GM21576 (cell line): ENCODE measurements around the gene CPLX1.
"Not testable (repeated sequence)": the region's sequence is repeated elsewhere in the genome, so short reads cannot be mapped to it uniquely, and the experiment has no call there.

ENCODE experiments used
- ATAC-seq: cut with Tn5 transposase; IDR thresholded peaks from one replicate; pipeline ENCODE4 v1.9.1; 2021; ENCODE audit warnings: mild to moderate bottlenecking, moderate library complexity; ENCODE audit not compliant: unreplicated experiment

CPLX1 gene

DNA sequence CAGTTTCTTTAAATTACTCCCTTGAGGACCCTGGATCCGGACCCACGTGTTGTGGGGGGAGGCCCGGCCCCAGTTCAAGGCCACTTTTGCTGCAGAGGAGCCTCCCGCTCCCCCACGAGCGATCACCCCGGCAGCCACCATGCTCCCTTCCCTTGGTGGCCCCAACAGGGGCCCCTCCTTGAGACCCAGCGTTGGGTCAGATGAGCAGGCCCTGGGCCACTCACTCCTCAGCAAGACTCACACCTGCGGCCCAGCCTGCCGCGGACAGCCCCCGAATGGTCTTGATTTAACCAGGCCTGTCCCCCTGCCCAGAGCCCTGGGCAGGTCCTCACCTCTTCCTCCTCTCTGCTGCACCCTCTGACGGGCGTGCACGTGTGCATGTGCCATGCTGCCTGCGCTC, 4.3 kb downstream of the CPLX1 start:
- ATAC-seq, result no peak

DNA sequence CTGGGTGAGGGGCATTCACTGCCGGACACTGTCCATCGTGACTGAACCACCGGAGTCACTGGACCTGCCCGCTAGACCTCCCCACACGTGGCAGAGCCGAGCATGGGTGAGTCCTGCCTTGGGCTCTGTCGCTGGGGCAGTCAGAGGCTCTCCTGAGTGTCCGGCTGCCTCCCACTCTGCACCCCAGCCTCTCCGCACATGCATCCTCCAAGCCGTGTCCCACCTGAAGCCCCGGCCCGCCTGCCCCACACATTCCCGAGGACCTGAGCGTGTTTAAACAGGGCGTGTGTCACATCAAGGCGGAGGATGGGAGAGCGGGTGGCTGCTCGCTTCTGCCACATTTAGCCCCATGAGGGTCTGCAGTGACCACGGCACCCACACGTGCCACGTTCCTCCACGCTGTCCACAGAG, 4.7 kb downstream of the CPLX1 start:
- ATAC-seq, result no peak

- ATAC-seq, result no peak
Measured at GRCh38 chr4:820230-821172, 5.4 kb downstream of the CPLX1 start.

GRCh38 chr4:819401-820229, 6.3 kb downstream of the CPLX1 start:
- no peak for ATAC-seq

DNA sequence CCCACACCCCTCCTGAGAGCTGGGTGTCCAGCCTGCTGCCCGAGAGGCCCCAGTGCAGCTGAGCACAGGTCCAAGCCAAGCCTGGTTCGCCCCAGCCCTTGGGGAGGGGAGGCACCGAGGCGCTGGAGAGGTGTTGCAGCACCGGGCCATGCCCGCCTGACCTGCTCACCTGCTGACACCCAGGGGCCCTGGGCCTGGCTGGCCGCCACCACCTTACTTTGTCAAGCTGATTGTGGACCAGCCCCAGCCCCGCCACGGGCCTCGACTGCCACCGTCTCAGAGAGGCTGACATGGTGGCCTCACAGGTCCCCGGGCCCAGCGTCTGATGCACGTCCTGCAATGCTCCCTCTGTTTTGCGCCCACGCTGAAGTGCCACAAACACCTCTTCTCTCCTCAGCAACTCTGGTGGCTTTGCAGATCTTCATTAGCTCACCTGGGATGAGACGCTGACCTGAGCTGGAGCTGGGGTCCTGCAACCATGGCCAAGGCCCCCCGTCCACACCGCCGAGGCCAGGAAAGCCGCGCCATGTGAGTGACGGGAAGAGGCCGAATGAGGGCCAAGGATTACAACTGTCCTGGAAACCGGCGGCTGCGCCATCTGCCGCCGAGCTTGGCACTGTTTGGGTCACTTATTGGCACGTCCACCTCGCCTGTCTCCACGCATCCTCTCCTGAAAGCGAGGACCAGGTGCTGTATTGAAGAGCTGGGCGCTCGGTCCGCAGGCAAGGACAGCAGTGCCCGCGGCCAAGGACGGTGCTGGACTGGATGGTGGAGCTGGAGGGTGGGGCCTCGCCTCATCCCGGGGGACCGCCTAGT, 7.6 kb downstream of the CPLX1 start:
- ATAC-seq, result no peak

GRCh38 chr4:815464-816146, 10.3 kb downstream of the CPLX1 start:
- ATAC-seq, result no peak

DNA sequence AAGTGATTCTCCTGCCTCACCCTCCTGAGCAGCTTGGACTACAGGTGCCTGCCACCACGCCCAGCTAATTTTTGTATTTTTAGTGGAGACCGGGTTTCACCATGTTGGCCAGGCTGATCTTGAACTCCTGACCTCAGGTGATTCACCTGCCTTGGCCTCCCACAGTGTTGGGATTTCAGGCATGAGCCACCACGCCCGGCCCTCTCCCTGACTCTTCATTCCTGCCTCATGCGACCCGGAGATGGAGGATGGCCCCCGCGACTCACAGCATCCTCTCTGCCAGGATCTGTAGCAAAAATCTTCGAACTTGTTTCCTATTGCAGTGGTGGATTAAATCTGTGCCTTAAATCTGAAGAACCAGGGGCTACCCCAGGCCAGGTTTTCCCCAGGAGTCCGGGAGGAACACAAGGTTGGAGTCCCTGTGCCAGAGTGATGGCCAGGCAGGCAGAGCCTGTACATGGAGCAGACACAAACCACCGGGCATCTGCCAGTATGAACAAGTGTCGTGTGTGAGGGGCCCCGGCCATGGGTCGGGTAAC, 11.5 kb downstream of the CPLX1 start:
- ATAC-seq, result no peak

- ATAC-seq, result no peak
Measured at GRCh38 chr4:813900-814299, 12.0 kb downstream of the CPLX1 start.

DNA sequence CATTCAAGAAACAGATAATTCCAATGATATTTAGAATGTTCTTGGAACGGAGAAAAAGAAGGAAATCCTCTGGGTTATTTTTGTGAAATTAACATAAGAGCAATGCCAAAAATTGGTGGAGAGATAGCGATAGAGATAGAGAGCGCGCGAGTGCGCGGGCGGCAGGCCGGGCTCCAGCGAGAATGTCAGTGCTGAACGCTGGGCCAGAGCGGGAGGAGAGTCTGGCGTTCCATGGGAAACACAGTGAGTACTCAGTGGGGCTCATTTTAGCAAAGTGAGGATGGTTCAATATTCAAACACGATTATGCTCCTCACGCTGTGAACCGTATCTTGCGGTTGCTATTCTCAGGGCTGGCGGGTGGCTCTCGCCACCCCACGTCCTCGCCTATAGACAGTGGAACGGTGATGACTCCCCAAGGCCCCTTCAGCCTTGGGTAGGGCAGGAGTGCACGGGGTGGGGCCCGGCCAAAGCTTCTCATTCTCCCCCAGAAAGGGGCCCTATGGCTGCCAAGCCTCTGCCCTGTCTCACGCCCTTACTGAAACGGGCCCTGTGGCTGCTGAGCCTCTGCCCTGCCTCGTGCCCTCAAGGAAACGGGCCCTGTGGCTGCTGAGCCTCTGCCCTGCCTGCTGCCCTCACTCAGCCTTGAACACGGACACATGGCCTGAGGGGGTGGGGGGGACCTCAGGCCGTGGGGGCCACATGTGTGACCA, 16.9 kb downstream of the CPLX1 start:
- no peak for ATAC-seq

DNA sequence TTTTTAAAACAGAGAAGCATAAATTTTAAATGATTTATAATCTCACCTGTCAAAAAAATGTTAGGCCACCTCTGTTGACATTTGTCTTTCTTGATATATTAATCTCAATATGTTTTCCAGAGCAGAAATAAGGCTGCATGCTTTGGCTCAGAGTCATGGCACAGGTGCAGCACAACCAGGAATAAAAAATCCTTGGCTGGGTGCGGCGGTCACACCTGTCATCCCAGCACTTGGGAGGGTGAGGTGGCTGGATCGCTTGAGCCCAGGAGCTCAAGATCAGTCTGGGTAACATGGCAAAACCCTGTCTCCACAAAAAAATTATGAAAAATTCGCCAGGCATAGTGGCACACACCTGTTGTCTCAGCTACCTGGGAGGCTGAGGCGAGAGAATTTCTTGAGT, 18.1 kb downstream of the CPLX1 start:
- no peak for ATAC-seq

GRCh38 chr4:806979-807378, 18.9 kb downstream of the CPLX1 start:
- ATAC-seq, result not testable (repeated sequence)

DNA sequence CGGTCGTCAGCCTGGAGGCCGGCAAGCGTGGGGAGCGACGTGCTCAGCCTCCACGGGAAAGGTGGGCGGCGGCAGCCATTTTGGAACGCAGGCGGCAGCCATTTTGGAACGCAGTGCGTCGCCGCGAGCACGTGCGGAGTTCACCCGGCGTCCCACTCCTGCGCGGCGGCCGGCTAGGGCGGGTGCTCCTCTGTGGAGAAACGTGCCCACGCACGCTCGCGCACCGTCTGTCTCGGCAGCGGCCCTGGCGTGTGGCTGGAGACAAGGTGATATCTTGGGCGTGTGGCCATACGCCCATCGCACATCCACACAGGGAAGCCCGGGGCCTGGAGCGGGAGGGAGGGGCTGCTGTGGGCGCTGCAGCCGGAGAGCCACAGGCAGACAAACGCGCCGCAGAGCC, 21.1 kb downstream of the CPLX1 start:
- no peak for ATAC-seq

- ATAC-seq, result no peak
Measured at GRCh38 chr4:803884-804283, 22.0 kb downstream of the CPLX1 start.

DNA sequence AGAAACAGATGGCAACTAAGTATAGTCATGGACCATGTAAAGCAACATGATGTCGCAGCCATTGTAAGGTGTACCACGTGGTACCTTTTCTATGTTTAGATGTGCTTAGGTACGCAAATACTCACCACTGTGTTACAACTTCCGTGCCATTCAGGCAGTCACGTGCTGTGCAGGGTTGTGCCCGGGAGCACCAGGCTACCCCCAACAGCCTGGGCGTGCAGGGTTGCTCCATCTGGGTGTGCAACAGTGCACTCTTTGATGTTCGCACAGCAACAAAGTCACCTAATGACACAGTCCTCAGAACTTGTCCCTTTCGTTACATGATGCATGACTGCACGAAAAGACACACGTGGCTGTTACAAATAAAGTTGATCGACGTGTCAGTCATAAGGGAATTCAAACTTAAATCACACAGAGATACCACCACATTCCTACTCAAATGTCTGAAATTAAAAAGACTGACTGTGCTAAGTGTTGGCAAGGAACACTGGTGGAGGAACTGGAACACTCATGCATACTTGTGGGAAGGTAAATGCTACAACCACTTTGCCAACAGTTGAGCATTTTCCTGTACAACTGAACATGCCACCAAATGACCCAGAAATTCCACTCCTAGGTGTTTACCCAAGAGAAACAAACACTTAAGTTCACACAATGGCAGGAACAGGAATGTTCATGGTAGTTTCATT, 24.3 kb downstream of the CPLX1 start:
- ATAC-seq, result no peak

GRCh38 chr4:797066-797465, 28.9 kb downstream of the CPLX1 start:
- ATAC-seq, result no peak

DNA sequence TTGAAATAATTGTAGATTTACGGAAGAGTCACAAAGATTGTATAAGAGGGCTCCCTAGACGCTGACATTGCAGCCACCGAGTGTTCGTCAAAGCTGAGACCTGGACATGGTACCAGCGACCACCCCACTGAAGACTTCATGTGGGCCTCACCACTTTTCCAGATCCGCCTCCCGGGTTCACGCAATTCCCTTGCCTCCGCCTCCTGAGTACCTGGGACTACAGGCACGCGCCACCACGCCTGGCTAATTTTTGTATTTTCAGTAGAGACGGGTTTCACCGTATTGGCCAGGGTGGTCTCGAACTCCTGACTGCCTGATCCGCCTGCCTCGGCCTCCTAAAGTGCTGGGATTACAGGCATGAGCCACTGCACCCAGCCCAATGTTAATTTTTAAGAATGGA, 29.7 kb downstream of the CPLX1 start:
- ATAC-seq, result no peak

DNA sequence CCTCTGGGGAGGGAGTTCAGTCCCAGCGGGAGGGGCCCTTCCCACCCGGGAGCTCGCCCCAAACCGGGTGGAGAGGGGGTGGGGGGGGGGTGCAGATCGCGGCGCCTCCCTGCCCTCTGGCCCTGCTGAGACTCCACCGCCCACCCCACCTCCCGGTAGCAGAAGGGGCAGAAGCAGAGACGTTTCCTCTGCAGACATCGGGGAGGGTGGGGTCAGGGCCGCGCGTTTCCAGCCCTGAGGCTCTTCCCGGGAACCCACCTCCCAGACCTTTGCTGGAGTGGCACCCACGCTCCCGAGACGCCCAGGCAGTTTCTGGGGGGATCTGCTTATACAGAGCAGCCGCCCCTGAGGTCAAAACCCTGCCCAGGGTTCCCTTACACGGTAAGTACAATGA, 30.2 kb downstream of the CPLX1 start:
- ATAC-seq, result no peak

DNA sequence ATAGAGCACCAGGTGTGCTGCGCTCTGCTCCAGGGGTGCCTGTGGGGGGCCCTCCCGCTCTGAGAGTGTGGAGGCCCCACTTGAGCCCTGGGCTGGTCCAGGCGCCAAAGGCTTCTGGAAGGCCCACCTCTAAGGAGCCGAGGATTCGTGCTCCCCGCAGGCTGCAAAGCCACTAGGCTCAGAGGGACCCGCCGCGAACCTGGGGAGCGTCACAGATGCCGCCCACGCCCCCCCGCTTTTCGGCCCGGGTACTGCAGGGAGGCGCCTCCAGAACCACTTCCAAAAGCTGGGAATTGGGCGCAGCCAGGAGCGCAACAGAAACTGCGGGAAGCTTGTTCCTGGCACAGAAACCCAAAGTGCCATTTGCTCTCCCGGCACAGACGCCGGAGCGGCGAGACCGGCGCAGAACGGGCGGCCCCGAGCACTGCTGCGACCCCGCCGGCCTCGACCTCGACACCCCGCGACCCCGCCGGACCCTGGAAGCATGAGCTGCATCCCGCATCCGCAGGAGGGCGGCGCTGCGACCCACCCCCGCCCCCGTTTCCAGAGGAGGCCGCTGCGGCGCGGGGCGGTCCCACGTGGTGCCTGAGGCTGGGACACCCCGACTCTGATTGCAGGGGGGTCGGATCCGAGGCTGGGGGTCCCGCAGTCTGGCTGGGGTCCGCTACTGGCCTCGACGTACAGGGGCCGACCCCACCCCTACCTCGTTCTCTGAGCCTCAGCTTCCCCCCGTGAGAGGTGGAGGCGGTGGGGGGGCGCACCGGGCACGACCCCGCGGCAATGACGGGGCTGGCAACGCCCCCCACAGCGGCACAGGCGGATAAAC, 30.8 kb downstream of the CPLX1 start:
- ATAC-seq, result no peak
